Activated CD8-positive, alpha-beta memory T cell treated with anti-CD3 and anti-CD28 coated beads, Interleukin-2, amount 50 U/mL, for 1 hour (primary cell): ENCODE results near the gene PABPC3.

ENCODE experiments used
- DNase-seq: peaks from one replicate; pipeline ENCODE4 v3.0.0-alpha.2; 2020; ENCODE audit errors: extremely low read depth

Gene PABPC3

GRCh38 chr13:25111585-25111956, 15.6 kb downstream of the PABPC3 start:
- DNase-seq, result no peak

DNA sequence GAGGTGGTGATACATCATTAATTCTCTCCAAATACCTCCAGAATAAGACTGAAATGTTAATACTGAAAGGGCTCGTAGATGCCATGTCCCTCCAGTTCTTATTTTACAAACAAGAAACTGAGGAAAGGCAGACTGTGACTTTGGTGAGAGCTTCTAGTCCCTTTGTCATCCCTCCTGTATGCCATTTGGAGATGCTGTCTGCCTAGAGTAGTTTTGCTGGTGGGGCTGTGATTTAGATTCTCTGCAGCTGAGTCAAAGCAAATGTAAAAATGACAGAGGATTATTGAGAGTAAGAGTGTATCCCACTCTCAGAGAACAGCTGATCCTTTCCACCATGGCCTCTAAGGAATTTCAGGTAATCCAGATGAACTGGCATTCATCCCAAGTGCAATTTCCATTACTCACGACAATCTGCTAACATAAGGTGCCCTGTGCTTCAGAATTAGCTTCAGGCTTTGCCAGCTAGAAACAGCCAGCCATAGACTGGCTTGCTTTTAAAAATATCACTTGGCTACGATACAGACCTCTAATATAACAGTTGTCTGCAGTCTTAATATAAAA, 16.8 kb downstream of the PABPC3 start:
- DNase-seq, result no peak

DNA sequence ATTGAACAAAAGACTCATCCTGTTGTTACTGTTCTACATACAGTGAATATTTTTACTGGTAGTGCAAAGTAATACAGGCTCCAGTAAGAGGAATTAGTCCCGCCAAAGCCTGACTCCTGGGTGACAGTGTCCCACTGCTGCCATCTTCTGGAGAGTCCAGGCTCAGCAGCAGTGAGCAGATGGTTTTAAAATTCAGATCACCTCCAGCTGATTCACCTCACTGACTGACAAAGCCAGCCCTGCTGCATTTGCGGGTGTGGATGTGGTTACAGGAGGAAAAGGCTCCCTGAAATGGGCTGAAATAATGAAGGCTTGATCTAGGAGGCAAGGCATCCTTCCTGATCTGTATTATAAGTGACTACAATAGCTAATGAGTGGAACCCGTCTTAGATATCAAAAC, 18.3 kb downstream of the PABPC3 start:
- peak; percentile 1 for DNase-seq

DNA sequence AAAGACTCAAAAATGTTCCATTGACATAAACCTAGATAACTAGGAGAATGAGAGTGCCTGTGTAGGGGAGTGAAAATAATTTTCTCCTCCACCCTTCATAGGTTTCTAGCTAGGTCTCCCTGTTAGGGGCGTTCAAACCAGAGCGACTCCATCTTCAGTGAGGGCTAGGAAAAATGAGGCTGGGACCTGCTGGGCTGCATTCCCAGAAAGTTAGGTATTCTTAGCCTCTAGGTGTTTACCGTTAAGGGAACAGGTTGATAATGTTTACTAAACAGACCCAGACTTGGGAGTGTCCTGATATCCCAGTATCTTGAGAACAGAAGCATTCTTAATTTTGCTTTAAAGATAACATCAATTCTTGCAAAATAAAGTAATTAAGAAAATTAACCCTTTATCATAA, 20.1 kb downstream of the PABPC3 start:
- DNase-seq, result no peak

DNA sequence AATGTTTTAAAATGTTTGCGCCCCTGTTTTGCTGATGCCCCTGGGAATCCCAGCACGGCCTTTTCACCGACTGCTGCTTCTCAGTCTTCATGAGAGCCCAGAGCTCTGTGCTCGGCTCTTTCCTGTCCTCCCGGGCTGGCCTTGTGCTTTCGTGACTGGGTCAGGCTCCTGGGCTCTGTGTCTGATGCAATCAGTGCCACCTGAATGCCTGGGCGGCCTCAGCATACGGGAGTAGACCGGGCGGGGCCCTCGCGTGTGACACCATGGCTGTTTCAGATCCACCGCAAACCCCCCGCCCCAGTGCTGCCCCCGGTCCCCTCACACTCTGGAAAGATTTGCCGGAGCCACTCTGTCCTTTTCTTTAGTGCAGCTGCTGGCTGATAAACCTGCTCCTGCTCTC, 21.4 kb downstream of the PABPC3 start:
- DNase-seq, result no peak

DNA sequence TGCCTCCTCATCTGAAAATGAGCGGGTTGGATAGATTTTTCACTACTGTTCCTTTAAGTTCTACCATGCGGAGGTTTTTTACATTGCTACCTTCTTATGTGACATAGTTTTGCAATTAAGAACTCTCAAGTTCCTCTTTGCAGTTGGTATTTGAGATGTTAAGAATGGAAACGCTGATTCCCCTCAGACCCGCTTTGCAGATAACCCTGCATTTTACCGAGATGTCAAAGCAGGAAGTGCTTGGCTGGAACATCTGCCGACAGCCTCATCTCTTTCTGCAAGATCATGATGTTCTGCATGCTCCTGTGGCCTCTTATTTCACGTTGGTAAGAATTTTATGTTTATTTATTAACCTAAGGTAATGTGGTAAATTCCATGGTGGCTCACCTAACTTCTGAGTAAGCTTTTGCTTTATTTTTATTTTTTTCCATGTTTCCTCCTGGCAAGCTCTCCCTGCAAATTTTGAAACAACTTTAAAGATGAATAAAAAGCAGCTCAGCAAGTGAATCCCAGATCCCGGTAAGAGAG, 22.5 kb downstream of the PABPC3 start:
- no peak for DNase-seq

DNA sequence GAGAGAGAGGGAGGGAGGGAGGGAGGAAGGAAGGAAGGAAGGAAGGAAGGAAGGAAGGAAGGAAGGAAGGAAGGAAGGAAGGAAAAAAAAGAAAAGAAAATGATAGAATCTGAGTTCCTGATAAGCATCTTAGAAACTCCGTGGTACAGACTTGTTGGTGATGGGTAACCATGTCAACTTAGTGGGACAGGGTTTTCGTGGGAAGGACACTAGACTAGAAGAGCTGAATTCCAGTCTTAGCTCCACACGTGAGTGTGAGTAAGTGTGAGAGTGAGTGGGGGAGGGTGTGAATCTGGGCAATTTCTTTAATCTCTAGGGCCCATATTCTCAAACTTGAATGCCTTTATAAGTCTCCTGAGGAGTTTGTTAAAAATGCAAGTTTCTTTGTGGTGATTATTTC, 35.0 kb downstream of the PABPC3 start:
- DNase-seq, result no peak

GRCh38 chr13:25131881-25132420, 36.0 kb downstream of the PABPC3 start:
- DNase-seq, result no peak

DNA sequence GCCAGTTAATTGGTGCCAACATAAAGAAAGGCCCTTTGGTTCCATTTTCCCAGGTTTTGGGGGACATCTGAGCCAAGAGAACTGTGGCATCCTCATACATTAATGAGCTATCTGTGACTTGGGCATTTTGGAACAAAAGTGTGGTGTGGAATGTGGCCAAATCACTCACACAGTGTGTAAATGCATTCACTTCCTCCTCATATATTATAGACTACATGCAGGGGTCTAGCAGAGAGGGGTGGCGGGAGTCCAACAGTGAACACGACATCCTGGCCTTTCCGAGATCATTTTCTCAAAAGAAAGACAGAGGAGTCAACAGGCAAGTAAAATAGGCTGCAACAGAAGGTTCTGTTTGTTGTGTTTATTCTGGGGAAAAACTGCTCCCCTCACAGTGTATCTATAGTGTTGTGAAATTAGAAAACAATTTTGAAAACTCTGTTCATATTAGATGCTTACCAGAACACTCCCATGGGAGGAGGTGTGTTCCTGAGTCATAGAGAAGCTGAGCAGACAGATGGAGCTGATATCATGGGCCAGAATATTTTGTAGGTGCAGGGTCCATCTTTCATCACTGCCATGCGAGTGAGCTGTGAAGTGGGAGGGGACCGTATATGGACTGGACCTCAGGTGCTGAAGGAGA, 36.9 kb downstream of the PABPC3 start:
- no peak for DNase-seq

GRCh38 chr13:25135896-25136295, 40.0 kb downstream of the PABPC3 start:
- no peak for DNase-seq

GRCh38 chr13:25136880-25137787, 41.2 kb downstream of the PABPC3 start:
- DNase-seq, result no peak

DNA sequence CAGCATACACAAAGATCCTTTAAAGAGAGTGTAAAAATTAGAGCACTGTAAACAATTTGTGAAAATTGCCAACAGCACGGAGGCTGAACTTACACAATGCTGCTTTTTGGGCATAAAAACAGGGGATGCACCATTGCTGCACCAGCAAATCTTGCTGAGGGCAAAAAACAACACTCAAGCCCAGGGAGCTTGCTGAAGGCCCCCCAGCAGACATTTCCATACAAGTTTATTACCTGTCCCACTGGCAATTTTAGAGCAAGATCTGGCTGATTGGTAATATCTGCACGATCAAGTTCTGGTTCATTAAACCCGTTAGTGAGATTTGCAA, 41.8 kb downstream of the PABPC3 start:
- no peak for DNase-seq

DNA sequence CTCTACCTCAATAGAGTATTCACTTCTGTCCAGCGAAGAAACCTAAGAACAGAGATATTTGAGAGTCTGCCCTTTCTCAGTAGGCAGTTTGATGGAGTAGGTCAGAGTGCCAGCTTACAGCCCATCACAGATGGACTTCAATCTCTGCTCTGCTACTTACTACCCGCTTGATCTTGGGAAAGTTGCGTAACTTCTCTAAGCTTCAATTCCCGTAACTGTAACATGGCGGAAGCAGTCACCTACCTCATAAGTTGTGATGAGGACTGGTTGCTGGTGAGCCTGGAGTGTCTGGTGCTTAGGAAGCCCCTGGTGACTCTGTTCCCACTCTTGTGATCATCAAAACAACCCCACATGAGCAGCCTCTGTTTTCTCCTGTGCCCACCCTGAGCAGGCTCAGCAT, 45.1 kb downstream of the PABPC3 start:
- no peak for DNase-seq

DNA sequence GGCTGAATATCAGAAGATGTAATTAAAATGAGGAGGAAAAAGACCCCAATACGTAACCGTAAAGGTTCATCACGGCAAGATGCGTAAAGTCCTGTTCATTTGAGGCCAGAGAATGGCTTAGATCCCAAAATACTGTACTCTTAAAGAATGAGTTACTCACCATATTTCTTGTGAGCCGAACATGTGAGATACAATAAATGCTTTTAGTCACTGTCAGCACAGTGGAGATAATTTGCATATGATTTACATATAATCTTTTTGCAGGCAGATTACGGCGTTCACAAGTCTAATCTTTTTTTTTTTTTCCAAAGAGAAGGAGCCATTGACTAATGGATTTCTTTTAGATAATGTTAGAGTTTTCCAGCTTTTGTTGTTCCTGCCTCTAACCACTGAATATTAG, 47.8 kb downstream of the PABPC3 start:
- DNase-seq, result no peak

DNA sequence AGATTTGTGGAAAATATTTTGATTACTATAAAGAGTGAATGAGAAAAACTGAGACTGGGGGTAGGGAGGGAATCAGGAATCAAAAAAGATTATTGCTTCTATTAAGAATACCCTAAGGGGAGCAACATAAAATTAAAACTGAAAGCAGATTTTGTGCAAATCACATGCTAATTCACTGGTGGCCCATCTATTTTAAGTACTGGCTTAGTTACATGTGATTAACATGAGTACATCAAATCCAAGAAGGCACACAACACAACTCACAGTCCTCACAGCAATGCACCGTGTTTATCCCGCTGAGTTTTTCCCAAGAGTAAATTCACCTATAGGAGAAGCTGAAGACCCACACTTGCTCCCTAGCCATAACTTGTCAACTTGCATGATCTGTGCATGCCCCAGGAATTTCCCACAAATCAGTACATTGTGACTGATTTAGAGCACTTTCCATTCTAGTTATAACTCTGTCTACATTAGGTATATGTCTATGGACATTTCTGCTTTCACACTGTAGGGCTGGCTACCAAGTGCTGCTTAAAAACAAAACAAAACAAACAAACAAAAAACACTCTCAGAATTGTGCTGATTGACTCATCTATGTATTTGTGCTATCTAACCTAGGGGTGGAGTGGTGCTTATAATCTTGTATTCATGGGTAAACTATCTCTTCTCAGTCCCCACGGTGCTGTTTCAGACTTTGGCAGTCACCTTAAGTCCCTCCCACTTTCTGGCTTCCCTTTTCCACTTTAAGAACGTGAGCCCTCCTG, 51.9 kb downstream of the PABPC3 start:
- DNase-seq, result no peak

DNA sequence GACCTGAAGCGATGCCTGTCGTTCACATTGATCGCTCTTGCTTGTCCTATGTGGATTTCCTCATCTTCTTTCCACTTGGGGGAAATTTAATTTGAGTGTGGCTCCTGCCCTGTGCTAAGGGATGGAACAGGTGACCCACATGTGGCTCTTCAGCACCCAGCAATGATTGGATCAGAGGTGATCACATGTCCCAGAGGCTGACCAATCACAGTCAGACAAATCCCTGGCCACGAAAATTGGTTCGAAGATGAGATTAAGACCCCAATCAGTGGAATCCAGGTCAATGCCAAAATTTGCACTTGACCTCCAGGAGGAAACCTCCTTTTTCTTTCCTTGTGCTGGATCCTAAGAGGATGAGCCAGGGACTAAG, 52.5 kb downstream of the PABPC3 start:
- no peak for DNase-seq
